K562 (cell line): ENCODE results near the gene CARMIL3. TPM values are rescaled to one million over a fixed set of nuclear protein-coding genes. Genes with fewer than 3 reads are reported as not detected.

ENCODE experiments used
- ARID1B ChIP-seq: fragments of 450-650 bp; IDR thresholded peaks from 2 replicates; pipeline ENCODE4 v1.6.1; 2016; ENCODE audit warnings: antibody characterized with exemption, mild to moderate bottlenecking, inconsistent platforms
- CTCF ChIP-seq, 3 experiments: IDR thresholded peaks in 2 of 3; conservative IDR thresholded peaks in 1 of 3; 2 replicates each; pipeline ENCODE4 v1.5.1; 2011 to 2012; ENCODE audit warnings: low read length in 3 of 3, mild to moderate bottlenecking in 3 of 3, control low read depth in 2 of 3, improper control_type of control experiment in 1 of 3, inconsistent platforms in 1 of 3, low read depth in 1 of 3, mixed read lengths in 1 of 3, moderate library complexity in 1 of 3; ENCODE audit not compliant: insufficient read depth in 2 of 3
- E2F5 ChIP-seq: sonication (generic); formaldehyde crosslinking; IDR thresholded peaks from 2 replicates; pipeline ENCODE4 v1.8.0; 2022; ENCODE audit warnings: mild to moderate bottlenecking, missing genetic modification reagents
- ETS2 ChIP-seq: IDR thresholded peaks from 2 replicates; pipeline ENCODE4 v1.6.1; 2016; ENCODE audit warnings: borderline replicate concordance, missing genetic modification characterization, mild to moderate bottlenecking, moderate library complexity, missing compliant biosample characterization; ENCODE audit not compliant: poor library complexity, severe bottlenecking
- FOS ChIP-seq: IDR thresholded peaks from 3 replicates; pipeline ENCODE4 v1.6.1; 2011; ENCODE audit not compliant: insufficient read length; ENCODE audit errors: extremely low read depth
- FOXO4 ChIP-seq: fragments of 450-650 bp; formaldehyde crosslinking; IDR thresholded peaks from 2 replicates; pipeline ENCODE4 v1.4.0; 2020; ENCODE audit warnings: mild to moderate bottlenecking, moderate library complexity
- HBP1 ChIP-seq: fragments of 450-650 bp; formaldehyde crosslinking; IDR thresholded peaks from 2 replicates; pipeline ENCODE4 v1.4.0; 2022; ENCODE audit warnings: missing genetic modification characterization
- HMGXB4 ChIP-seq: sonication (generic); formaldehyde crosslinking; IDR thresholded peaks from 2 replicates; pipeline ENCODE4 v1.8.1; 2023; ENCODE audit warnings: mild to moderate bottlenecking, missing genetic modification reagents
- MCM5 ChIP-seq: fragments of 450-650 bp; IDR thresholded peaks from 2 replicates; pipeline ENCODE4 v1.6.1; 2016; ENCODE audit warnings: low read depth
- NUFIP1 ChIP-seq: fragments of 450-650 bp; IDR thresholded peaks from 2 replicates; pipeline ENCODE4 v1.6.1; 2018; ENCODE audit not compliant: partially characterized antibody
- POLR2G ChIP-seq: fragments of 200-400 bp; formaldehyde crosslinking; IDR thresholded peaks from 2 replicates; pipeline ENCODE4 v1.6.1; 2017; ENCODE audit warnings: low read depth, mild to moderate bottlenecking, antibody characterized with exemption, low read length, moderate library complexity
- RFX7 ChIP-seq: fragments of 250-450 bp; sonication (Bioruptor Pico); IDR thresholded peaks from 2 replicates; pipeline ENCODE4 v1.5.1; 2021; ENCODE audit warnings: mild to moderate bottlenecking
- SIX5 ChIP-seq, 2 experiments: IDR thresholded peaks; 2 replicates each; pipeline ENCODE4 v1.6.1; 2011; ENCODE audit warnings: low read length in 2 of 2, borderline replicate concordance in 1 of 2, low read depth in 1 of 2, mild to moderate bottlenecking in 1 of 2, moderate library complexity in 1 of 2; ENCODE audit not compliant: insufficient read depth in 1 of 2
- SNRNP70 ChIP-seq: fragments of 200-400 bp; formaldehyde crosslinking; optimal IDR thresholded peaks from 2 replicates; pipeline ENCODE3; 2017; ENCODE audit warnings: low read depth, low read length
- TRIM24 ChIP-seq, 2 experiments: fragments of 450-650 bp; IDR thresholded peaks; 2 replicates each; pipeline ENCODE4 v1.6.1; 2016
- ZC3H8 ChIP-seq: fragments of 450-650 bp; IDR thresholded peaks from 2 replicates; pipeline ENCODE4 v1.6.1; 2017
- ZNF174 ChIP-seq: fragments of 250-450 bp; sonication (Bioruptor Pico); IDR thresholded peaks from 2 replicates; pipeline ENCODE4 v1.4.0; 2020; ENCODE audit warnings: mild to moderate bottlenecking
- ZNF24 ChIP-seq: fragments of 450-650 bp; IDR thresholded peaks from 2 replicates; pipeline ENCODE4 v1.6.1; 2016
- ZNF41 ChIP-seq: fragments of 250-450 bp; sonication (Bioruptor Pico); conservative IDR thresholded peaks from 2 replicates; pipeline ENCODE4 v1.4.0; 2020; ENCODE audit warnings: mild to moderate bottlenecking
- ZNF644 ChIP-seq: fragments of 200-800 bp; sonication (Bioruptor generic); IDR thresholded peaks from 2 replicates; pipeline ENCODE4 v1.6.1; 2016; ENCODE audit warnings: low read depth, missing genetic modification characterization, missing compliant biosample characterization
- ZNF695 ChIP-seq: fragments of 450-650 bp; formaldehyde crosslinking; IDR thresholded peaks from 2 replicates; pipeline ENCODE4 v1.4.0; 2020; ENCODE audit warnings: mild to moderate bottlenecking, moderate library complexity
- ZNF77 ChIP-seq: fragments of 250-450 bp; sonication (Bioruptor Pico); IDR thresholded peaks from 2 replicates; pipeline ENCODE4 v1.5.0; 2020
- polyA plus RNA-seq, 8 experiments: library from polyadenylated mRNA; depleted of rRNA in 4 of 8; stranded (reverse) in 5 of 8; unstranded in 3 of 8; fragments of >200 nt; fragmentation: Nextera tagmentation in 2 of 8; fragmentation: Illumina TruSeq in 1 of 8; extraction: Ambion mirVana in 2 of 8; extraction: Trizol in 1 of 8; gene quantifications; 2 replicates each; pipeline versions ENCODE4 v1.2.1 to v1.2.3, GENCODE V29; 2011 to 2014; ENCODE audit warnings: inconsistent platforms in 1 of 8, missing spikeins in 1 of 8
- total RNA-seq, 7 experiments: library from RNA; depleted of rRNA in 6 of 7; stranded (reverse); fragments of >200 nt in 6 of 7; fragmentation: Illumina TruSeq in 2 of 7; extraction: Trizol in 2 of 7; gene quantifications; 2 replicates each; pipeline versions ENCODE4 v1.2.1 to v1.2.3, GENCODE V29; 2011 to 2021; ENCODE audit warnings: low replicate concordance in 1 of 7

Gene CARMIL3
- total and polyA plus RNA-seq, 9 of the 15 experiments (the other 6 are each of a cell fraction or from before 2014, with no cell fraction given) = 0.01 to 0.11 (median 0.05) TPM; not detected in 5

GRCh38 chr14:24113801-24114531, 62.2 kb downstream of the CARMIL3 start (continued):
- TF ChIP-seq FOS = no peak
- no peak for TF ChIP-seq ZC3H8
- no peak for TF ChIP-seq SNRNP70
- TF ChIP-seq CTCF (IDR thresholded peaks at IDR 0.05 in 2 of 3, conservative IDR thresholded peaks at IDR 0.05 in 1 of 3; ENCODE audit: insufficient read depth in 2 of 3, low read depth in 1 of 3, low read length in 3 of 3) = 0 out of 6 replicates have a peak, but pooled peaks of 1 of the 3 experiments have one; percentile 14
- no peak for TF ChIP-seq ETS2
- no peak for TF ChIP-seq HBP1
- no peak for TF ChIP-seq MCM5
- TF ChIP-seq ZNF644 (tag) = no peak
- no peak for TF ChIP-seq FOXO4 (CRISPR knock-in tag)
- TF ChIP-seq ZNF695 (CRISPR knock-in tag) = no peak
- TF ChIP-seq NUFIP1 = no peak
- TF ChIP-seq RFX7 = no peak
- TF ChIP-seq E2F5 (CRISPR knock-in tag) = no peak
- TF ChIP-seq ZNF77 (CRISPR knock-in tag) = no peak
- TF ChIP-seq SIX5 (IDR thresholded peaks at IDR 0.05; ENCODE audit: borderline replicate concordance in 1 of 2, insufficient read depth in 1 of 2, low read depth in 1 of 2, low read length in 2 of 2) = no peak
- TF ChIP-seq TRIM24 (IDR thresholded peaks at IDR 0.05) = 0 out of 4 replicates have a peak, but pooled peaks of 1 of the 2 experiments have one; percentile 16
- TF ChIP-seq ZNF174 (CRISPR knock-in tag) = no peak
- TF ChIP-seq ZNF24 = no peak
- peak; percentile 91 for TF ChIP-seq POLR2G
- TF ChIP-seq ARID1B = 0 out of 2 replicates have a peak, but pooled peaks have one; percentile 21
- no peak for TF ChIP-seq ZNF41 (CRISPR knock-in tag)
- no peak for TF ChIP-seq HMGXB4 (CRISPR knock-in tag)
